Stimulated activated CD8-positive, alpha-beta memory T cell treated with anti-CD3 and anti-CD28 coated beads, Interleukin-7, amount 100 ng/mL, for 24 hours (primary cell): ENCODE data around the gene DUSP5.
"Not testable (repeated sequence)": the region's sequence is repeated elsewhere in the genome, so short reads cannot be mapped to it uniquely, and the experiment has no call there.

Experiments used
- DNase-seq: peaks from one replicate; pipeline ENCODE4 v3.0.0-alpha.2; 2020; ENCODE audit warnings: low read depth

Gene DUSP5

DNA sequence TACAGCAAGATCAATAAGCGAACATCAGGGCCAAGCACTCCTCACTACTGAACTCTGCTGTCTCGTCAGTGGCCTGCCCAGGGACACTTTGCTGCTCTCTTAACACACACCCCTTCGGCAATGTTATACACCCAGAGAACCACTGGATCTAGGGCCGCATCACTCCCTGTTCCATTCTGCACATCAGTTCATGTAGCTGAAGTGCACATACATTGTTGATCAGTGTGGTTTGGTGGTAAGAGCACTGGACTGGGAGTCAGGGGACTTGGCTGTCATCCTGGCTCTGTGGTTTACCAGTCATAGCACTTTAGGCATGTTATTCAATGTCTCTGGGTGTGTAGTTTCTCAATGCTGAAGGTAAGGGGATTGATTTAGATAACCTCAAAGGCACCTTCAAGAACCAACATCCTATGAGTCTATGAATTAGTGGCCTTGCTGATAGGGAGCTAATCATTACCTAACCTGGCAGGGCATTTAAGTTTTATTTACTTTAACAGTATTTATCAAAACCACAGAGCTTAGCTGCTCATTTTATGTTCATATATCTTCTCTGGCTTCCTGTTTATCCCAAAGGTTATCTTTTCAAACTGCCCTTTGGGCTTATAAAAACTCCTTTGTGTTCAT is 24.8 kb downstream of the DUSP5 start:
- DNase-seq = no peak

DNA sequence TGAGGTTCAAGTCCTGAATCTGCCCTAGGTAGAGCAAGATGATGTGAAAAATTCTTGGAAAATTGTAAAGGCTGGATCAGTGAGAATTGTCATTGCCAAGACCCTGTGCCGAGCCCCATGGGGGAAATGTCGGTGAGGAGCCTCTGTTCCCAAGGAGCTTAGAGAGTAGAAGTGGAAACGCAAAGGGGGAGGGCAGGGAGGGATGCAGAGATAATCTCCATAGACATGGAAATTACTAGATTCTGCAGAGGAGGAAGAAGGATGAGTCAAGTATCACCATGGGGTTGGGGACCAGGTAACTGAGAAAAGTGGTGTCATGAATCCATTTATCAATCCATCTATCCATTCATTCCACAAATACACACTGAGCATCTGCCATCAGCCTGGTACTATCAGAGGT is 26.0 kb downstream of the DUSP5 start:
- DNase-seq = no peak

DNA sequence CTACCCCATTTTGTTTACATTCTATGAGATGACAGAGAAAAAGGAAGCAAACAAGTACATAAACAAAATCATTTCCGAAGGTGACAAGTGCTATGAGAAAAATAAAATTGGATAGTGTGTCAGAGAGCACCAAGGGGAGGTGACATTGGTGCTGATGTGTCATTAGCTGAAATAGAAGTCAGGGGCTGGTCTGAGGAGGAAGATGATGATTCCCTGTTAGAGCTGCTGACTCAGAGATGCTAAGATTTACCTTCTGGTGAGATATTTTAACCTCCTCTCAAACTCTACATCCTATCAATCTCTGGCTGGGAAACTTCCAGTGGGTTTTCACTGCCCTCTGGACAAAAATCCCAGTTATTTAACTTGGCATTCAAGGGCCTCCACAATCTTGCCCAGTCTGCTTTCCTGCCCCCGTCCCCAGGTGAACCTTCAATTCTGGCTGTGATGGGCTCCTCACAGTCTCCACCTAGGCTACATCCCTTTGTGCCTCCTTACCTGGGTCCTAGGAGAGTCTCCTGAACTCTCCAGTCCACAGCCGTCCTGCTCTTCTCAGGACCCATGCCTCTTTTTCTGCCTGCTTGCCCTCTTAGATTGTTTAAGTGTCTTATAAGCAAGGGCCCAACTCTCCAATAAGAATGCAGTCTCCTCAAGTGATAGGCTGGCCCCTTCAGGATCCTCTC is 26.6 kb downstream of the DUSP5 start:
- DNase-seq = no peak

DNA sequence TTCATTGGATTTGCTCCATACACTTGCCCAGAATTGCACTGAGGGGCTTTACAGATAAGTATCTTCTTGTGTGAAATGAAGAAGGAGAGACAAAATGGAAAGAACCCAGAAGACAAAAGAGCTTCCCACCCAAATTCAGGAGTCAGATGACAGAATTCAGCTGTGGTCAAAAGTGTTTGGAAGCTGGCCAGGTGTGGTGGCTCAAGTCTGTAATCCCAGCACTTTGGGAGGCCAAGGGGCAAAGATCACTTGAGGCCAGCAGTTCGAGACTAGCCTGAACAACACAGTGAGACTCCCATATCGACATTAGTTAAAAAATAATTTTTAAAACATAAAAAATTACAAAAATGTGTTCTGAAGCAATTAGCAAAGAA is 27.1 kb downstream of the DUSP5 start:
- no peak for DNase-seq

DNA sequence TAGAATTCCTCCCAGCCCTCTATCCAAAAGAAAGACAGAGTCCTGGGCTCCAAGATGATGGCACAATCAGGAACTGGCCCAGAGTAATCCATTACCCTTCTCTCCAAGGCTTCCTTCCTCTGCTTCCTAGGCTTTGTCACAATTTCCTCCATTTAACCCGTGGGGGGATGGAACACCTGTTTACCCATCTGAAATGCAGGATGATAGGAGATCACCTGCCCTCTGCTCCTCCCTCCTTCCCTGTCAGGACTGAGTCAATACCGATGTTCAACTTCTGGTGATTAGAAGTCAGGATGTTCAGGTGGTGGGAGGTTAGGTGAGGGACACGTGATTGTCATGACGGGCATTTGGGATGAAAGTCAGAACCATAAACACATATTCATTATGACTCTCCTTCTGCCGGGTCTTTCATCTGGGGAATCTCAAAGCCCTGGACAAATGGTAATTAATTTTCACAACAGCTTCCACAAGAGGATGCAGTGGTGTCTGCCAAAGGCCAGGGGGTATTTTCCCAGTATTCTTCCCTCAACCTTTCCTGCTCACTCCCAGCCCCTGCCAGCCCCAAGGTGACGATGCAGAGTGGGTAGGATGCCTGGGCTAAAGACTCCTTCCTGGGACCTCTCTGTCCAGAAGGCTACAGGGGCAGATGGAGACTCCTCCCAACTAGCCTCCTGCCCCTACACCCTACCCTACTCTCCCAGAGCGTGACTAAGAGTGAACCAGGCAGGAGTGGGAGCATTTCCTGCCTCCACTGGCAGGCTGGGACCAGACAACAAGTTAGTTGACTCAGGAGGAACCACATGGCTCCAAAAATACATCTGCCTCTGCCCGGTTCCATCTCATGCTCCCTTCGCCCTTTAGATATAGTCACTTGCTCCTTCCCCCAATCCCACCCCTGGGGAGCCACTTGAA is 27.9 kb downstream of the DUSP5 start:
- DNase-seq = no peak

DNA sequence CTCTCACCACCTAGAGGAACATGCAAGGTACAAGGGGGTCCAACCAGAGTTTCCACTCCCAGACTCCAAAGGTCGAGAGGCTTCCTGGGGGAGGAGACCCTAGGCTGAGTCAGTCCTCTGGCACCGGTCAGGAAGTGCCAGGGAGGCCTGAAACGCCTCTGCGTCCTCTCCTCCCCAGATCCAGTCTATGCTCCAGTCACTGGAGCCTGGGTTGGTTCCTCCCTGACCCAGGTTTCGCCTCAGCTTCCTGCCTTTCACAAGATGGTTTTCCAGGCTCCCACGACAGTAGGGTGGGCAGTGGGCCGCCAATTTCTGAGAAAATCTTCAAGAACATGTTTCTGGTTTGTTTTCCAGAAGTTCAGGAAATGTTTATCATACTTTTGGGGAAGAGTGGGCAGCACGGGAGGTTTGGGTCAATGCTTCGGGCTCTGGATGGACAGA is 30.0 kb downstream of the DUSP5 start:
- DNase-seq = no peak

DNA sequence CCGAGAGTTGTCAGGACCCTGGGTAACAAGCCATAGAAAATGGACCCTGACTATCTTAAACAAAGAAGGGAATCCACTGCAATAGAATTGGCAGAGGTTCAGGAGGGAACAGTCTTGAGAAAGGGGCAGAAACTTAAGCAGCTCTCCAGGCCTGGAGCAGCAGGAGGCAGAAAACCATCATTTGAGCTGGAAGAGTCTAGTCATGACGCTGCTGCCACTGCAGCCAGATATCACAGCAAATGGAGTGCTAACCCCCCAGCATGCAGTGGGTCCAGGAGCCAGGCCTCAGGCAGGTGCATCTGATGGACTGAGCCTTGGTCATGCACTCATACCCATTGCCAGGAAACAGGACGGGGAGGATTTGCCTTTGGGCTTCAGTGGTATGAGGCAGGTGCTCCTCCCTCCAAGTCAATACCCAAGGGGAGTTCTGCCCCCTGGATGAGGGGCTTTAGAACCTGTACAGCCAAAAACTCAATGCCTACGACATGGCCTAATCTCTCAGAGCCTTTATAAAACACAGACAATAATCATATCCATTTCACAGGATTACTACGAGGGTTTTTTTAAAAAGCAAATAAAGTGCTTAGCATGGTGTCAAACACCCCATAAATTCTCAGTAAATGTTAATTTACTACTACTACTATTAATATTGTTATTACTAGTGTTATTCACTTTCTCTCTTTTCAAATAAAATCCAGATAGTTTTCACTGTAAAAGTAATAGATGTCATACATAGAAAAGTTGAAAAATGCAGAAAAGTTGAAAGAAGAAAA is 30.7 kb downstream of the DUSP5 start:
- no peak for DNase-seq

DNA sequence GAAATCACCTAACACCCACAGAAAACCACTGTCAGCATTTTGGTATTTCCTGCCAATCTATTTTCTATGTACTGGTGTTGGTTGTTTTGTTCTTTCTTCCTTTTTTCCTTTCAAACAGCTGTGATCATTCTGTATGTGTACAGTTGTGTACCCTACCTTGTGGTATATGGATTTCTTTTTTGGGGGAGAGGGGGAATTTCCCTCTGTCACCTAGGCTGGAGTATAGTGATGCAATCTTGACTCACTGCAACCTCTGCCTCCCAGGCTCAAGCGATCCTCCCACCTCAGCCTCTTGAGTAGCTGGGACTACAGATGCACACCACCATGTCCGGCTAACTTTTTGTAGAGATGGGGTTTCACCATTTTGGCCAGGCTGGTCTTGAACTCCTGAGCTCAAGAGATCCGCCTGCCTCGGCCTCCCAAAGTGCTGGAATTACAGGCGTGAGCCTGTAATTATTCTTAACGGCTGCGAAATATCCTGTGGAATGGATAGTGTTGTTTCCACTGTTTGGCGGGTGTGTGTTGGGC is 31.4 kb downstream of the DUSP5 start:
- not testable (repeated sequence) for DNase-seq

DNA sequence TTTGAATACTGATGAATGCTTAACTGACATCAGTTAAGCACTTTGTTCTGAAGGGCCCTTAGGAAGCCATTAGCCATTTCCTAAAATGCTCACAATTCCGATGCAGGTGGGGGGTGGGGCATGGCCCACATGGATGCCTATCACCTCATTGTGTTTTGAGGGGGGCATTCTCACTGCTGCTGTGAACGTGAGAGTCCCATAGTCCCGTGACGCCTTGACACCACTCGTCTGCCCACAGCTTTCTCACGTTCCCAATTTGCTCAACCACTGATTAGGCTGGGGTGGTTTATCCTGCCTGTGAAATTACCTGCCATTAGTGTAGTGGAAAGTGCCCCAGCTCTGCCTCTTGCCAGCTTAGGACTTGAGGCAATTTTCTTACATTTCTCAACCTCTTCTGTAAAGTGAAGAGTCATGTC is 31.9 kb downstream of the DUSP5 start:
- no peak for DNase-seq

DNA sequence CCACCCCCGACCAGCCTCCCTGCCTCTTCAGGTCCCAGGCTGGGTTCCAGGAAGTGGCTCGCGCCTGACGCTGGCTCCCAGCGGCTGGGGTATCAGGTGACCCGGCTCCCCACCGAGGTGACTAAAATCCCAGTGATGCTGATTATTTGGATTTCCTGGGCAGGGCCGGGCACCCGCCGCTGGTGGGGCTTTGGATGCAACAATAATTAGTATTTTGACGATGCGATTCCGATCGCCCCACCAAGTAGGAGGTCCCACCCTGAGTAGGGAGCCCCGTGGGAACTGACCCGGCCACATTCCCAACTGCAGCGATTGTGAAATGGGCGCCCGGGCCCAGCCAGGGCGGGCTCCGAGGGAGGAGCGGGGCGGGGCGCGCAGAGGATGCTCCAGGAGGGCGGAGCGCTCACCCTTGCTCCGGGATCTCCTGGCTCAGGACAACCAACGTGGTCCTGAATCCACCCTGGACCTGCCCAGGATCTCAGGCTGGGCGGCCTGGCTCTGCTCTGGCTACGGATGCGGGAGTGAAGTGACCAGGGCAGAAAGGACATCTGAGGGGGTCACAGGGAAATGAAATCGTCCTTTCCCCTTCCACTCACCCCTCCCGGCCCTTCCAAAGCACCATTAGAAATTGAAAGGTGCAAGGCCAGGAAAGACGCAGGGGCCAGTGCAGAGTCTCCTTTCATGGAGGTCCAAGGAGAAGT is 32.6 kb downstream of the DUSP5 start:
- DNase-seq = no peak

DNA sequence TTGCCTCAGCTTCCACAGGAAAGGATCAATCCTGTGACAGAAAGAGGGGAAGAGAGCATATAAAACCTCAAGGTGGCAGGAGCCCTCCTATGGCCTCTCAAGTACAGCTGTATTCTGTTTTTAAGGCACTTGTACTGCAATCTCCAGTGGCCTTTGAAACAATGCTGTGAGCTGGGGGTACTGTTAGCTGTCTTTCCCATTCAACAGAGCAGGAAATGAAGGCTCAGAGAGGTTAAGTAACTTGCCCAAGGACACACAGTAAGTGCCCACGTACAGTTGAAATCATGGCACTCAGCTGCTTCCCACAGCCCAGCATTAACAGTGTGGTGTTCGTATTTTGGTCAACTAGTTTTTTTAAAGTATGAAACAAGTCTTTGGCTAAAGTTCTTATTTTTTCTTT is 34.0 kb downstream of the DUSP5 start:
- DNase-seq = no peak

DNA sequence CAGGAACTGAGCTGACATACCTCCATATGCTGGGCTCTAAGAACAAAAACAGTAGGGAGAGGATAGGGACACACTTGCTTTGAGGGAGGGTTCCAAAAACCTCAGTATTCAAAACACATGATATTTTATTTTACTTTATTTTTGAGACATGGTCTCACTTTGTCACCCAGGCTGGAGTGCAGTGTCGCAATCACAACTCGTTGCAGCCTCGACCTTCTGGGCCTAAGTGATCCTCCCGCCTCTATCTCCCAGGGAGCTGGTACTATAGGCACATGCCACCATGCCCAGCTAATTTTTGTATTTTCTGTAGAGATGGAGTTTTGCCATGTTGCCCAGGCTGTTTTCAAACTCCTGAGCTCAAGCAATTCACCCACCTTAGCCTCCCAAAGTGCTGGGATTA is 34.9 kb downstream of the DUSP5 start:
- not testable (repeated sequence) for DNase-seq

DNA sequence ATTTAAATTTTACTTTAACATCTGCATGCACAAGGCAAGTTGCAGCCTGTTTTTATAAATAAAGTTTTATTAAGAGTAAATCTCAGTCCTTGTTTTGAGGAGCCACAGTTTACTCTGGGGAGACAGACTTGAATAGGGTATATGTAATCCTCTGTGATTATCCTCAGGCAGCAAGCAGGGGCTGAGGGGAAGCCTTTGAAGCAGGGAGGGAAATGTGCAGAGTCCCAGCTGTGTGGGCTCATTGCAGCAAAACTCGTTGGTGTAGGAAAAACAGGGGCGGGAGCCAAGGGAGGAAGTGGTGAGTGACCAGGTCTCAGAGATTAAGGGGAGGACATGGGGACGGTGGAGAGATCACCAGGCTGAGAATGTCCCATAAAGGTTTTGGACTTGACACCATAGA is 35.4 kb downstream of the DUSP5 start:
- DNase-seq = no peak

DNA sequence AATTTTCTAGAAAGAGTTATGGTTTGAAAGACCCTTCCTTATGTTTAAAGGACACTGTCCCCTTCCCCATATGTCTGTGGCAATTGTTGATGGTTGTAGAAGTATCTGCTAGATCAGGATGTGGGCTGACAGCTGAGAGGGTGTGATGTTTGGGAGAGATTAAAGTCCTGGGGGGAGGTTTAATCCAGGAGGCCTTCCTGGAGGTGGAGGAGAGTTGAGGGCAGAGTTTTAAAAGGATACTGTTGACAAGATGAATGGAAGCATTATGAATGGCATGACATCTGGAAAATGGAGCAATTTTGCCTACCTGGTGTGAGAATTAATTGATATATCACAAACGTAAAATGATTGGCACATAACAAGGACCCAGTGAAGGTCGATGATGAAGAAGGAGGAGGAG is 36.9 kb downstream of the DUSP5 start:
- no peak for DNase-seq

DNA sequence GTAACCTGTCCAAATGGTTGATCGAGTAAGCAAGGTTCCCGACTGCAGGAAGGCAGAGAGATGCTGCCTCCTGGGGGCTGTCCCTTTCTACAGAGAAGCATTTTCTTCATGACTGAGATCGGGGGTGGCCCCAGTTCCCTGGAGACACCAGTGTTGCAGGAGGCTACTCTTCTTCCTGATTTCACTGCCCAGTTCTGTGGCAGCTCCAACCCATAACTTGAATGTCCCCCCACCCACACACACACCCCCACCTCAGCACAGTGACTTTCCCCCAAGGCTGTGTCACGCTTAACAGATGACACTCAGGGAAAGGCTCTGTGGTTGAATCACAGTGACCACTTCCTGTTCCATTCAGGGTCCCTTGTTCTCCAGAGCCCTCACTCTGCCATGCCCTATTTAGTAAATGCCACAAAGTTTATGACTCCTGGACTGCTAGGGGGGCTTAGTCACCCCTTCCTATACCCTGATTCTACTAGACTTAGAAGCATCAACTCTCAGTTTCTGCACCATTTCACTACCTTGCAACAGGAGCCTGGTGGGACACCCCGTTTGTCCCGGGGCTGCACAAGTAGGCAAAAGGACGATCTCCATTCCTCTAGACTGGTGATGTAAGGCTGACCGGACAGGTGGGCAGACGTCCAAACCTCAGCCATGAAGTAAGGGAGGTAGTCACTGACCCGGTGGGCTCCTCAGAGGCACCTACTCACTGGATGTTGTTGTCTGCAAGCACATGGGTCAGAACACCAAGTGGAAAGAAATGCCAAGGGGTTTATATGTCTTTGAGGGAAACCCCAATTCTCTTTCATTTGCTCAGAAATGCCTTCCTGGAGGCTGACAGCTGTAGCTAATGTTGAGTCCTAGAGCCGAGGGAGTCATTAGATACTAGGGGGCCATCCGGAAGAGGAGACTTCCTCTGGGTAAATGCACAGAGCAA is 38.5 kb downstream of the DUSP5 start:
- DNase-seq = peak; percentile 44

DNA sequence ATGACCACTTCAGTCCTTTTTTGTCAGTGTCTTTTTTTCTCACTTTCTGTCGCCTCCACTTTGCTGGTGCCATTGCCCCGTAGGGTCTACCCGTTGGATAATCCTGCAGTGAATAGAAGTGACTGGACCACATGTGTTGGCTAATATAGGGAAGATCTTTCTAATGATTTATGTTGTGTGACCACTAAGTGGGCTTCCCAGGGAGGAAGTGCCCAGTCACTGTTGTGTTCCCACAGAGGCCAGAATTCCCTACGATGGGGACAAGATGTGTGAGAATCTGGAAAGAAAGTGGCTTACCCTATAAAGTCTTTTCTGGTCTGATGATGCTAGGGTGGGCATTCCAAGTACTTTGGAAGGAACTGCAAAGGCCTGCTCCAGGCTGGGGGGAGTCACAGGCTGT is 41.4 kb downstream of the DUSP5 start:
- DNase-seq = no peak

DNA sequence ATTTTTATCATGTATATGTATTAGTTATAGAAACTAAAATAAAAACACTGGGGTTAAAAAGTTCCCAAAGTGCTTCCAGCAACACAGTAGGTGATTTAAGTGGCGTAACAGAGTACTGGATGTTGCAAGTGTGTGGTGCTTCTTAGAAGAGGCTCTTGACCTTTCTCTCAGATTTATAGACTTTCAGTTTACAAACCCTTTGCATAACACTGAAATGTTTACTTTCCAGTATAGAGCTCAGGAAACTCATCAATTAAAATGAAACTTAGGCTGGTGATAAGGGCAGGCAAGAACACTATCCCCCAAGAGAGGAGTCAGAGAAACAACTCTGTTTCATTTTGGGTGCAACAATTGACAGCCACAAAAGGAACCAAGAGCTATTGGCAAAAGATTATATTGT is 42.3 kb downstream of the DUSP5 start:
- no peak for DNase-seq

DNA sequence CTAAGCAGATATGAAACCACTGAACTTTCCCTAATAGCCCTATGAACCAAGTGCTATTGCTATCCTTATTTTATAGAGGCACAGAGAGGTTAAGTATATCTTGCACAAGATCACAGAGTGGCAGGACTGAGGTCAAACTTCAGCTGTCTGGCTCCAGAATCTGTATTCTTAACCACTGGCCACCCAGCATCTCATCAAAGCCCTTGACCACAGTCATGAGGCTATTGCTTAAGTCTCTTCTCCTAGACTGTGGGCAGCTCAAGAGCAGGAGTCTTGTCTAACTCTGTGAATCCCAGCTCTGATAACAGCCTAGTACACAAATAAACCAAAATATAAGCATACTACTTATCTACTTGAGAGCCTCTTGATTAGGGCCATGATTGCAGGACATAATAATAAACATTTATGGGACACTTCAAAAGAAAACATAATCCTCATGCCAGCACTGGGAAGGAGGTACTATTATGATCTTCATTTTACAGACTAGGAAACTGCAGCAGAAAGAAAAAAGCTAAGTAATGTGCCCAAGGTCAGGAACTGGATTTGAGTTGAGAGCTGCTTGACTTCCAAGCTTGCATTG is 47.3 kb downstream of the DUSP5 start:
- no peak for DNase-seq

DNA sequence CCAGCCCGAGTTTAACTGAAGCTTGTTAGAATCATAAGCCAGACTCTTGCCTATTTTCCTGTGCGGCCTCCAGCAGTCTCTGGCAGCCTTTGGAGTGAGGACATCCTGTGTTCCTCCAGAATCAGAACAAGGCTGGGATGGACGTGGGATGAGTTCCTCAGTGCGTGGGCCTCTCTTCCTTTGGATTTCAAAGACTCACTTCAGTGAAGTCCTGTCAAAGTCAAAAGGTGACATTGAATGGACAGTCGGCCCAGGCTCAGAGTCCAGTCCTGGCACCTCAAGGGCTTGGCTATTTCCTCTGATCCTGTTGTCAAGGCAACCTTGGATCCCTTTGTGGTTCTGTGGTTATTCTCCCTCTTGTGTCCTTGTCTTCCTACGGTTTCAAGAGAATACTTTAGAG is 48.4 kb downstream of the DUSP5 start:
- DNase-seq = no peak
